Peyer's patch (tissue), 4 donors: ENCODE data around the gene NEK5. TPM values are rescaled to one million over a fixed set of nuclear protein-coding genes. Genes with fewer than 3 reads are reported as not detected.
"Not testable (repeated sequence)": the region's sequence is repeated elsewhere in the genome, so short reads cannot be mapped to it uniquely, and the experiment has no call there.

ENCODE experiments used
- DNase-seq, 3 donors: peaks; one replicate each; pipeline ENCODE4 v3.0.0-alpha.2; 2017 to 2019
- H3K27ac ChIP-seq, 4 donors: fragments of 200-600 bp; sonication (generic); one replicate each; pipeline ENCODE4 v1.5.1; 2016 to 2019
- H3K27me3 ChIP-seq, 2 donors: fragments of 200-600 bp; sonication (generic); one replicate each; pipeline ENCODE4 v1.5.1; 2019
- H3K36me3 ChIP-seq, 3 donors: fragments of 200-600 bp; sonication (generic); one replicate each; pipeline ENCODE4 v1.5.1; 2016 to 2019
- H3K4me1 ChIP-seq, 4 donors: fragments of 200-600 bp; sonication (generic); one replicate each; pipeline ENCODE4 v1.5.1; 2016 to 2019
- H3K4me3 ChIP-seq, 4 donors: fragments of 200-600 bp; sonication (generic); 1 replicate in 3 of 4; 2 replicates in 1 of 4; pipeline ENCODE4 v1.5.1; 2016 to 2019; ENCODE audit warnings: mild to moderate bottlenecking in 1 of 4
- H3K9me3 ChIP-seq, 4 donors: fragments of 200-600 bp; sonication (generic); one replicate each; pipeline ENCODE4 v1.5.1; 2016 to 2019; ENCODE audit warnings: mild to moderate bottlenecking in 1 of 4
- CTCF ChIP-seq, 6 experiments: fragments of 450-650 bp in 4 of 6; fragments of 200-600 bp in 2 of 6; sonication (generic) in 1 of 6; IDR thresholded peaks; one replicate each; pipeline ENCODE4 v1.5.1; 2017 to 2019; ENCODE audit warnings: antibody characterized with exemption in 6 of 6, mild to moderate bottlenecking in 3 of 6, moderate library complexity in 1 of 6
- POLR2A ChIP-seq, 2 donors: fragments of 450-650 bp; IDR thresholded peaks; one replicate each; pipeline ENCODE4 v1.5.1; 2017; ENCODE audit warnings: antibody characterized with exemption in 2 of 2, mild to moderate bottlenecking in 2 of 2, moderate library complexity in 2 of 2
- total RNA-seq, 4 donors: library from RNA; depleted of rRNA; stranded (reverse); fragments of >200 nt; gene quantifications; one replicate each; pipeline ENCODE4 v1.1.0, GENCODE V29; 2016

NEK5 gene
- total RNA-seq, 4 donors from 2014 or later, result 0.27 TPM; not detected in 3

- no peaks in the 10 kb centered on the region for H3K27me3 ChIP-seq
- no peak for DNase-seq
- H3K27ac ChIP-seq, result no peak overlapping the region
- H3K9me3 ChIP-seq, result no peaks in the 10 kb centered on the region
- H3K4me3 ChIP-seq, result no peak overlapping the region
- no peaks in the 10 kb centered on the region for H3K36me3 ChIP-seq
- H3K4me1 ChIP-seq, result no peaks in the 10 kb centered on the region
- TF ChIP-seq POLR2A (IDR thresholded peaks at IDR 0.05) (no peak), CTCF (IDR thresholded peaks at IDR 0.05) (no peak)
These were observed 46.3 kb downstream of the NEK5 start for GRCh38 chr13:52082601-52083000.

GRCh38 chr13:52079891-52080290 is 49.0 kb downstream of the NEK5 start:
- not testable (repeated sequence) for H3K27me3 ChIP-seq, H3K4me3 ChIP-seq, H3K4me1 ChIP-seq, H3K9me3 ChIP-seq, H3K36me3 ChIP-seq, DNase-seq, H3K27ac ChIP-seq

GRCh38 chr13:52070929-52071523 is 57.8 kb downstream of the NEK5 start:
- no peak for TF ChIP-seq POLR2A (IDR thresholded peaks at IDR 0.05)
- peak in 3 of 6 experiments; percentile 11 to 22 (median 22) for TF ChIP-seq CTCF (IDR thresholded peaks at IDR 0.05)
- no peaks in the 10 kb centered on the region for H3K4me1 ChIP-seq
- no peak overlapping the region for H3K27ac ChIP-seq
- no peak overlapping the region for H3K4me3 ChIP-seq
- no peaks in the 10 kb centered on the region for H3K27me3 ChIP-seq
- DNase-seq, result no peak
- H3K9me3 ChIP-seq, result peaks cover 0 to 15% (median 5%) of the 10 kb centered on the region in 4 donors
- H3K36me3 ChIP-seq, result no peaks in the 10 kb centered on the region

GRCh38 chr13:52067237-52067636 is 61.6 kb downstream of the NEK5 start:
- no peak overlapping the region for H3K27ac ChIP-seq
- TF ChIP-seq CTCF (IDR thresholded peaks at IDR 0.05) (no peak), POLR2A (IDR thresholded peaks at IDR 0.05) (no peak)
- H3K36me3 ChIP-seq, result no peaks in the 10 kb centered on the region
- H3K27me3 ChIP-seq, result no peaks in the 10 kb centered on the region
- peaks cover 0 to 15% (median 5%) of the 10 kb centered on the region in 4 donors for H3K9me3 ChIP-seq
- H3K4me3 ChIP-seq, result no peak overlapping the region
- H3K4me1 ChIP-seq, result no peaks in the 10 kb centered on the region
- DNase-seq, result no peak

- Histone ChIP-seq H3K36me3 (no peaks in the 10 kb centered on the region), H3K4me3 (no peak overlapping the region), H3K27ac (no peak overlapping the region), H3K4me1 (no peaks in the 10 kb centered on the region), H3K27me3 (no peaks in the 10 kb centered on the region), H3K9me3 (no peaks in the 10 kb centered on the region)
- no peak for DNase-seq
- TF ChIP-seq CTCF (IDR thresholded peaks at IDR 0.05) (no peak), POLR2A (IDR thresholded peaks at IDR 0.05) (no peak)
These were observed 67.3 kb downstream of the NEK5 start for GRCh38 chr13:52061587-52061986.

GRCh38 chr13:52061064-52061463 is 67.8 kb downstream of the NEK5 start:
- H3K27ac ChIP-seq, H3K4me3 ChIP-seq, H3K9me3 ChIP-seq, H3K27me3 ChIP-seq, DNase-seq, H3K4me1 ChIP-seq, H3K36me3 ChIP-seq: not testable (repeated sequence)

- Histone ChIP-seq H3K27me3 (no peaks in the 10 kb centered on the region), H3K4me1 (no peaks in the 10 kb centered on the region), H3K36me3 (no peaks in the 10 kb centered on the region), H3K4me3 (no peak overlapping the region), H3K9me3 (no peaks in the 10 kb centered on the region), H3K27ac (no peak overlapping the region)
- DNase-seq, result no peak
- TF ChIP-seq POLR2A (IDR thresholded peaks at IDR 0.05) (no peak), CTCF (IDR thresholded peaks at IDR 0.05) (no peak)
These were observed 75.4 kb downstream of the NEK5 start for GRCh38 chr13:52053460-52053859.
